ENCODE results near the gene TAS2R14.

GRCh38 chr12:10966314-10966713 lies 27.3 kb upstream of the TAS2R14 start:
- no peak for TF ChIP-seq CTCF (IDR thresholded peaks at IDR 0.05)
- TF ChIP-seq POLR2A (IDR thresholded peaks at IDR 0.05), result no peak

All from body of pancreas (tissue), 4 donors.